Neural cell (in vitro differentiated cells): ENCODE results near the gene FXYD2. TPM values are rescaled to one million over a fixed set of nuclear protein-coding genes. Genes with fewer than 3 reads are reported as not detected.

Source experiments
- H2AFZ ChIP-seq: fragments of 200-600, 300-800 bp; sonication (generic), shearing (Covaris generic); 2 replicates; pipeline ENCODE4 v1.6.0; 2014; ENCODE audit warnings: low read depth, mild to moderate bottlenecking, antibody characterized with exemption, low read length, moderate library complexity
- H3F3A ChIP-seq: fragments of 200-600 bp; shearing (Covaris generic); 2 replicates; pipeline ENCODE4 v1.6.1; 2016; ENCODE audit warnings: mild to moderate bottlenecking, moderate library complexity, mixed read lengths, antibody characterized with exemption, low read length; ENCODE audit not compliant: insufficient read depth, poor library complexity, severe bottlenecking
- H3K27ac ChIP-seq: fragments of 200-600, 300-800 bp; sonication (generic), shearing (Covaris generic); 2 replicates; pipeline ENCODE4 v1.5.1; 2014; ENCODE audit warnings: mild to moderate bottlenecking, low read length, moderate library complexity
- H3K27me3 ChIP-seq: fragments of 300-800, 200-600 bp; sonication (generic), shearing (Covaris generic); 2 replicates; pipeline ENCODE4 v1.6.0; 2014; ENCODE audit warnings: mild to moderate bottlenecking, low read depth, low read length, moderate library complexity; ENCODE audit not compliant: insufficient read depth
- H3K36me3 ChIP-seq: fragments of 300-800, 200-600 bp; sonication (generic), shearing (Covaris generic); 2 replicates; pipeline ENCODE4 v1.5.1; 2014; ENCODE audit warnings: mild to moderate bottlenecking, antibody characterized with exemption, low read length, moderate library complexity; ENCODE audit not compliant: insufficient read depth
- H3K4me2 ChIP-seq: fragments of 300-800, 200-600 bp; sonication (generic), shearing (Covaris generic); 2 replicates; pipeline ENCODE4 v1.6.0; 2014; ENCODE audit warnings: mild to moderate bottlenecking, low read length
- H3K4me3 ChIP-seq: fragments of 300-800, 200-600 bp; sonication (generic), shearing (Covaris generic); 2 replicates; pipeline ENCODE4 v1.5.1; 2014; ENCODE audit warnings: mild to moderate bottlenecking, low read length, moderate library complexity
- H3K79me2 ChIP-seq: fragments of 200-600 bp; shearing (Covaris generic); replicated peaks from 2 replicates; pipeline ENCODE4 v1.6.0; 2014; ENCODE audit warnings: mild to moderate bottlenecking, low read length, moderate library complexity; ENCODE audit not compliant: insufficient read depth
- H3K9ac ChIP-seq: fragments of 300-800, 200-600 bp; sonication (generic), shearing (Covaris generic); 2 replicates; pipeline ENCODE4 v1.6.1; 2016; ENCODE audit warnings: mild to moderate bottlenecking, low read length, mixed read lengths
- H3K9me2 ChIP-seq: fragments of 200-600 bp; shearing (Covaris generic); 2 replicates; pipeline ENCODE4 v1.6.1; 2016; ENCODE audit warnings: mild to moderate bottlenecking, low read length, mixed read lengths; ENCODE audit not compliant: insufficient read depth
- H3K9me3 ChIP-seq: fragments of 200-600, 300-800 bp; sonication (generic), shearing (Covaris generic); 2 replicates; pipeline ENCODE4 v1.6.1; 2016; ENCODE audit warnings: mild to moderate bottlenecking, mixed run types, low read length, moderate library complexity, mixed read lengths
- H4K20me1 ChIP-seq: fragments of 200-600 bp; shearing (Covaris generic); 2 replicates; pipeline ENCODE4 v1.6.1; 2016; ENCODE audit warnings: mild to moderate bottlenecking, mixed run types; ENCODE audit not compliant: insufficient read depth
- CTCF ChIP-seq: fragments of 450-650 bp; IDR thresholded peaks from 2 replicates; pipeline ENCODE4 v1.5.1; 2014; ENCODE audit warnings: antibody characterized with exemption, mild to moderate bottlenecking, moderate library complexity; ENCODE audit not compliant: poor library complexity, severe bottlenecking
- EP300 ChIP-seq: fragments of 450-650 bp; conservative IDR thresholded peaks from 2 replicates; pipeline ENCODE4 v1.6.1; 2014; ENCODE audit warnings: antibody characterized with exemption, mild to moderate bottlenecking, moderate library complexity; ENCODE audit not compliant: poor library complexity, severe bottlenecking
- EZH2 ChIP-seq: fragments of 200-600, 300-800 bp; shearing (Covaris generic), sonication (generic); IDR thresholded peaks from 2 replicates; pipeline ENCODE4 v1.6.1; 2014; ENCODE audit warnings: antibody characterized with exemption, low read length, borderline replicate concordance, mild to moderate bottlenecking; ENCODE audit not compliant: insufficient read depth, poor library complexity, severe bottlenecking
- MXI1 ChIP-seq: fragments of 450-650 bp; conservative IDR thresholded peaks from 2 replicates; pipeline ENCODE4 v1.6.1; 2014; ENCODE audit warnings: antibody characterized with exemption, mild to moderate bottlenecking; ENCODE audit not compliant: poor library complexity, severe bottlenecking
- POLR2AphosphoS5 ChIP-seq: IDR thresholded peaks from 2 replicates; pipeline ENCODE4 v1.6.1; 2012
- RAD21 ChIP-seq: fragments of 450-650 bp; conservative IDR thresholded peaks from 2 replicates; pipeline ENCODE4 v1.6.1; 2014; ENCODE audit warnings: antibody characterized with exemption, mild to moderate bottlenecking, moderate library complexity
- REST ChIP-seq: IDR thresholded peaks from 2 replicates; pipeline ENCODE4 v1.6.1; 2012; ENCODE audit warnings: borderline replicate concordance
- SMC3 ChIP-seq: fragments of 450-650 bp; conservative IDR thresholded peaks from 2 replicates; pipeline ENCODE4 v1.6.1; 2014; ENCODE audit warnings: antibody characterized with exemption, mild to moderate bottlenecking, moderate library complexity; ENCODE audit not compliant: poor library complexity
- TAF1 ChIP-seq: IDR thresholded peaks from 2 replicates; pipeline ENCODE4 v1.6.1; 2012; ENCODE audit warnings: low read depth
- polyA plus RNA-seq: library from polyadenylated mRNA; depleted of rRNA; stranded (reverse); fragments of >200 nt; gene quantifications from 2 replicates; pipeline ENCODE4 v1.2.3, GENCODE V29; 2014

FXYD2 gene
- polyA plus RNA-seq, 1 donor from 2014 or later, result 4.8 TPM

- H3K9me2 ChIP-seq, result no peaks in the 10 kb centered on the region
- H3K79me2 ChIP-seq, result no peaks in the 10 kb centered on the region
- no peak overlapping the region for H3K4me3 ChIP-seq
- H3K36me3 ChIP-seq, result peaks cover 3% of the 10 kb centered on the region
- H3K4me2 ChIP-seq, result no peak overlapping the region
- no peaks in the 10 kb centered on the region for H3K27me3 ChIP-seq
- no peak overlapping the region for H2AFZ ChIP-seq
- H3K27ac ChIP-seq, result no peak overlapping the region
- H4K20me1 ChIP-seq, result no peaks in the 10 kb centered on the region
- no peaks in the 10 kb centered on the region for H3K9me3 ChIP-seq
- H3F3A ChIP-seq, result no peaks in the 10 kb centered on the region
- H3K9ac ChIP-seq, result no peak overlapping the region
- no peak for TF ChIP-seq POLR2AphosphoS5
- no peak for TF ChIP-seq EP300
- no peak for TF ChIP-seq RAD21
- no peak for TF ChIP-seq MXI1
- no peak for TF ChIP-seq EZH2
- no peak for TF ChIP-seq REST
- TF ChIP-seq SMC3, result no peak
- TF ChIP-seq CTCF, result no peak
- no peak for TF ChIP-seq TAF1
These were observed 9.7 kb upstream of the FXYD2 start for GRCh38 chr11:117834068-117834810.

- Histone ChIP-seq H4K20me1 (no peaks in the 10 kb centered on the region), H2AFZ (no peak overlapping the region), H3K27ac (no peak overlapping the region), H3K27me3 (no peaks in the 10 kb centered on the region), H3K79me2 (no peaks in the 10 kb centered on the region), H3K9me2 (no peaks in the 10 kb centered on the region), H3K36me3 (peaks cover 3% of the 10 kb centered on the region), H3K9me3 (no peaks in the 10 kb centered on the region), H3K4me3 (no peak overlapping the region), H3K4me2 (no peak overlapping the region), H3F3A (no peaks in the 10 kb centered on the region), H3K9ac (no peak overlapping the region)
- no peak for TF ChIP-seq REST
These were observed 8.9 kb upstream of the FXYD2 start for GRCh38 chr11:117833401-117833891.
